Fibroblast of upper back skin (primary cell): ENCODE data around the gene ZAR1L.

ENCODE experiments used
- DNase-seq: peaks from one replicate; pipeline ENCODE4 v3.0.0-alpha.2; 2013

Gene ZAR1L

DNA sequence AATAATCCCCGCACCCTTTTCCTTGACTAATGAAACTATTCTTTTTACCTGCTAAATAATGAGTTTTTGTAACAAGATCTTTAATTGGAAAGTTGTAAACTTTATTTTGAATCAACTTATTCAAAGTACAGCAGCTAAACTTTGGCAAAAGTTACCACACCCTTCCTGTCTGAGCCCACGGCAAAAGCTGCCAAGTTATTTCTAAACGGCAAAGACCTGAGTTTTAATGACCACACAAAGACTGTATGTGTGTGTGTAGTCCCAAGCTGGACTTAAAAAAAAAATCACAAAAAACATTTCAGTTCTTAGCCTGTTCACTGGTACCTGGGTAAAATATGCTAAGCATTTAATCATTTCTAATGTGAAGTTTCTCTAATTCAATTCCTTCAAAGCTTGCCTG is 60.7 kb downstream of the ZAR1L start:
- no peak for DNase-seq

DNA sequence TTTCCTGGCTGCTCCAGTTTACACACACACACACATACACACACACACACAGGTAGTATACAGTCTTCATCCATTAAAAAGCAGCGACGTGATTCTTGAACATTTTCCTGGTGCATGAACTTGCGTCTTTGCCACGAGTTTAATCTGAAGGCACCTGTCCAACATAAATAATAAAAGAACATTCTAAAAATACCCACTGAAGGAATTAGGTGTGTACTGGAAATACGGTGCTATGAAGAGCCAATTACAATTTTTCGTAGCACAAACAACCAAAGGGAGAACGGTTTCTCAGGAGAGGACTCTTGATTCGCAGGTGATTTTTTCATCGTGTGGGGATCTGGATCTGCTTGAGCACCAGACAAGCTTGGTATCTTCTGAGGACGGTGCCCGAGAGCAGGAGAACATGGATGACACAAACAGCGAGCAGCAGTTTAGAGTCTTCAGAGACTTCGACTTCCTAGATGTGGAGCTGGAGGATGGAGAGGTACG is 61.2 kb downstream of the ZAR1L start:
- no peak for DNase-seq
